WTC11 (cell line): Measurements from ENCODE around the gene GALNT7. TPM values are rescaled to one million over a fixed set of nuclear protein-coding genes. Genes with fewer than 3 reads are reported as not detected.

ENCODE experiments used
- ATAC-seq: fragments of 200-7000 bp; cut with Tn5 transposase; 2 replicates; pipeline ENCODE4 v1.10.0; 2021; ENCODE audit warnings: mild to moderate bottlenecking, moderate library complexity
- CTCF ChIA-PET: fragments of 300-600 bp; sonication (Branson Sonifier 250); formaldehyde crosslinking; loops from one replicate; lab custom pipeline; 2021; ENCODE audit warnings: antibody characterized with exemption; lab: Charles Lee
- POLR2A ChIA-PET: fragments of 350-600 bp; sonication (Branson Sonifier 250); formaldehyde crosslinking; loops from one replicate; lab custom pipeline; 2021; ENCODE audit warnings: antibody characterized with exemption; lab: Charles Lee
- DNase-seq: peaks from one replicate; pipeline ENCODE4 v3.0.0; 2021; ENCODE audit warnings: low spot score
- H3K27ac Mint-ChIP-seq: 2 replicates; pipeline ENCODE4 v1.8.0; 2021; ENCODE audit warnings: mixed read lengths
- H3K27me3 Mint-ChIP-seq: 2 replicates; pipeline ENCODE4 v1.8.0; 2021; ENCODE audit warnings: low read depth, mild to moderate bottlenecking, moderate library complexity, mixed read lengths
- H3K36me3 Mint-ChIP-seq: 2 replicates; pipeline ENCODE4 v1.8.0; 2021; ENCODE audit warnings: mixed read lengths
- H3K4me1 Mint-ChIP-seq: 2 replicates; pipeline ENCODE4 v1.8.0; 2022; ENCODE audit warnings: mixed read lengths
- H3K4me3 Mint-ChIP-seq: 2 replicates; pipeline ENCODE4 v1.8.0; 2021; ENCODE audit warnings: mild to moderate bottlenecking, moderate library complexity, mixed read lengths
- H3K9me3 Mint-ChIP-seq: 2 replicates; pipeline ENCODE4 v1.8.0; 2021; ENCODE audit warnings: mixed read lengths
- ATF1 ChIP-seq: sonication (generic); formaldehyde crosslinking; IDR thresholded peaks from 2 replicates; pipeline ENCODE4 v1.8.1; 2023; ENCODE audit warnings: mild to moderate bottlenecking, moderate library complexity, missing genetic modification reagents
- ETV6 ChIP-seq: sonication (generic); formaldehyde crosslinking; IDR thresholded peaks from 2 replicates; pipeline ENCODE4 v1.8.1; 2022; ENCODE audit warnings: mild to moderate bottlenecking, missing genetic modification reagents
- JAZF1 ChIP-seq: fragments of 250-450 bp; sonication (Bioruptor Pico); IDR thresholded peaks from 2 replicates; pipeline ENCODE4 v1.9.0; 2021; ENCODE audit warnings: moderate library complexity, mild to moderate bottlenecking, inconsistent platforms
- NR3C1 ChIP-seq: sonication (generic); formaldehyde crosslinking; conservative IDR thresholded peaks from 2 replicates; pipeline ENCODE4 v1.8.1; 2023; ENCODE audit warnings: low read depth, mild to moderate bottlenecking, missing genetic modification reagents
- PRRX2 ChIP-seq: fragments of 250-450 bp; sonication (Bioruptor Pico); IDR thresholded peaks from 2 replicates; pipeline ENCODE4 v1.8.0; 2021; ENCODE audit warnings: mild to moderate bottlenecking
- SP1 ChIP-seq: sonication (generic); formaldehyde crosslinking; conservative IDR thresholded peaks from 2 replicates; pipeline ENCODE4 v1.8.1; 2022; ENCODE audit warnings: missing genetic modification reagents
- TEAD1 ChIP-seq: sonication (generic); formaldehyde crosslinking; IDR thresholded peaks from 2 replicates; pipeline ENCODE4 v1.8.0; 2022; ENCODE audit warnings: mild to moderate bottlenecking, missing genetic modification reagents
- ZNF263 ChIP-seq: sonication (generic); formaldehyde crosslinking; IDR thresholded peaks from 2 replicates; pipeline ENCODE4 v1.8.1; 2022; ENCODE audit warnings: low read depth, mild to moderate bottlenecking, moderate library complexity, missing genetic modification reagents
- ZNF425 ChIP-seq: fragments of 250-450 bp; sonication (Bioruptor Pico); conservative IDR thresholded peaks from 2 replicates; pipeline ENCODE4 v1.9.0; 2021; ENCODE audit warnings: mild to moderate bottlenecking
- ZNF671 ChIP-seq: fragments of 250-450 bp; sonication (Bioruptor Pico); IDR thresholded peaks from 2 replicates; pipeline ENCODE4 v1.8.0; 2021; ENCODE audit warnings: mild to moderate bottlenecking
- total RNA-seq: library from RNA; stranded (reverse); gene quantifications from 3 replicates; pipeline ENCODE4 v1.2.3, GENCODE V29; 2021
- TF ChIP-seq, protein P1 (sequence below): sonication (generic); formaldehyde crosslinking; IDR thresholded peaks from 2 replicates; pipeline ENCODE4 v1.8.0; 2023; ENCODE audit warnings: missing genetic modification reagents
- TF ChIP-seq, protein P2 (sequence below): sonication (generic); formaldehyde crosslinking; conservative IDR thresholded peaks from 2 replicates; pipeline ENCODE4 v1.8.1; 2023; ENCODE audit warnings: mild to moderate bottlenecking, low read depth, missing genetic modification reagents, moderate library complexity
- TF ChIP-seq, protein P3 (sequence below): sonication (generic); formaldehyde crosslinking; IDR thresholded peaks from 2 replicates; pipeline ENCODE4 v1.8.1; 2023; ENCODE audit warnings: mild to moderate bottlenecking, missing genetic modification reagents
- TF ChIP-seq, protein P4 (sequence below): fragments of 250-450 bp; sonication (Bioruptor Pico); IDR thresholded peaks from 2 replicates; pipeline ENCODE4 v1.8.0; 2021; ENCODE audit warnings: mild to moderate bottlenecking
- TF ChIP-seq, protein P5 (sequence below): sonication (generic); formaldehyde crosslinking; IDR thresholded peaks from 2 replicates; pipeline ENCODE4 v1.8.1; 2023; ENCODE audit warnings: mild to moderate bottlenecking, missing genetic modification reagents, moderate library complexity

Gene GALNT7
- total RNA-seq, 1 experiment from 2014 or later, result 86.9 TPM

GRCh38 chr4:173332963-173333657, 164.5 kb downstream of the GALNT7 start:
- Mint-ChIP-seq H3K27ac (peak overlapping the region; percentile 97), H3K36me3 (peaks cover 50% of the 10 kb centered on the region), H3K9me3 (no peaks in the 10 kb centered on the region), H3K27me3 (no peaks in the 10 kb centered on the region), H3K4me3 (peak overlapping the region; percentile 97), H3K4me1 (peaks cover 33% of the 10 kb centered on the region)
- TF ChIP-seq, protein P1, sequence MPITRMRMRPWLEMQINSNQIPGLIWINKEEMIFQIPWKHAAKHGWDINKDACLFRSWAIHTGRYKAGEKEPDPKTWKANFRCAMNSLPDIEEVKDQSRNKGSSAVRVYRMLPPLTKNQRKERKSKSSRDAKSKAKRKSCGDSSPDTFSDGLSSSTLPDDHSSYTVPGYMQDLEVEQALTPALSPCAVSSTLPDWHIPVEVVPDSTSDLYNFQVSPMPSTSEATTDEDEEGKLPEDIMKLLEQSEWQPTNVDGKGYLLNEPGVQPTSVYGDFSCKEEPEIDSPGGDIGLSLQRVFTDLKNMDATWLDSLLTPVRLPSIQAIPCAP (CRISPR knock-in tag), result no peak
- TF ChIP-seq, protein P2, sequence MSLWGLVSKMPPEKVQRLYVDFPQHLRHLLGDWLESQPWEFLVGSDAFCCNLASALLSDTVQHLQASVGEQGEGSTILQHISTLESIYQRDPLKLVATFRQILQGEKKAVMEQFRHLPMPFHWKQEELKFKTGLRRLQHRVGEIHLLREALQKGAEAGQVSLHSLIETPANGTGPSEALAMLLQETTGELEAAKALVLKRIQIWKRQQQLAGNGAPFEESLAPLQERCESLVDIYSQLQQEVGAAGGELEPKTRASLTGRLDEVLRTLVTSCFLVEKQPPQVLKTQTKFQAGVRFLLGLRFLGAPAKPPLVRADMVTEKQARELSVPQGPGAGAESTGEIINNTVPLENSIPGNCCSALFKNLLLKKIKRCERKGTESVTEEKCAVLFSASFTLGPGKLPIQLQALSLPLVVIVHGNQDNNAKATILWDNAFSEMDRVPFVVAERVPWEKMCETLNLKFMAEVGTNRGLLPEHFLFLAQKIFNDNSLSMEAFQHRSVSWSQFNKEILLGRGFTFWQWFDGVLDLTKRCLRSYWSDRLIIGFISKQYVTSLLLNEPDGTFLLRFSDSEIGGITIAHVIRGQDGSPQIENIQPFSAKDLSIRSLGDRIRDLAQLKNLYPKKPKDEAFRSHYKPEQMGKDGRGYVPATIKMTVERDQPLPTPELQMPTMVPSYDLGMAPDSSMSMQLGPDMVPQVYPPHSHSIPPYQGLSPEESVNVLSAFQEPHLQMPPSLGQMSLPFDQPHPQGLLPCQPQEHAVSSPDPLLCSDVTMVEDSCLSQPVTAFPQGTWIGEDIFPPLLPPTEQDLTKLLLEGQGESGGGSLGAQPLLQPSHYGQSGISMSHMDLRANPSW (CRISPR knock-in tag), result no peak
- TF ChIP-seq ZNF425 (CRISPR knock-in tag) (no peak), NR3C1 (no peak), TEAD1 (CRISPR knock-in tag) (0 out of 2 replicates have a peak, but pooled peaks have one; percentile 17), ATF1 (CRISPR knock-in tag) (no peak)
- no peak for ATAC-seq
- CTCF ChIA-PET, result interaction anchor here (0.6 to 3.4 kb wide), 4 partner anchors 31 to 320 kb away, joined by 3 to 23 read pairs (median 4); no protein-coding TSS in a partner anchor
- no peak for DNase-seq
- POLR2A ChIA-PET, result interaction anchor here (0.8 to 4.5 kb wide), 5 partner anchors 20 to 441 kb away, joined by 5 to 109 read pairs (median 13); partner anchors contain the start of gene SAP30

- ATAC-seq, result no peak
- Mint-ChIP-seq H3K4me3 (peak overlapping the region; percentile 97), H3K27me3 (no peaks in the 10 kb centered on the region), H3K9me3 (no peaks in the 10 kb centered on the region), H3K36me3 (peaks cover 46% of the 10 kb centered on the region), H3K27ac (peak overlapping the region; percentile 100), H3K4me1 (peaks cover 35% of the 10 kb centered on the region)
- TF ChIP-seq, protein P3, sequence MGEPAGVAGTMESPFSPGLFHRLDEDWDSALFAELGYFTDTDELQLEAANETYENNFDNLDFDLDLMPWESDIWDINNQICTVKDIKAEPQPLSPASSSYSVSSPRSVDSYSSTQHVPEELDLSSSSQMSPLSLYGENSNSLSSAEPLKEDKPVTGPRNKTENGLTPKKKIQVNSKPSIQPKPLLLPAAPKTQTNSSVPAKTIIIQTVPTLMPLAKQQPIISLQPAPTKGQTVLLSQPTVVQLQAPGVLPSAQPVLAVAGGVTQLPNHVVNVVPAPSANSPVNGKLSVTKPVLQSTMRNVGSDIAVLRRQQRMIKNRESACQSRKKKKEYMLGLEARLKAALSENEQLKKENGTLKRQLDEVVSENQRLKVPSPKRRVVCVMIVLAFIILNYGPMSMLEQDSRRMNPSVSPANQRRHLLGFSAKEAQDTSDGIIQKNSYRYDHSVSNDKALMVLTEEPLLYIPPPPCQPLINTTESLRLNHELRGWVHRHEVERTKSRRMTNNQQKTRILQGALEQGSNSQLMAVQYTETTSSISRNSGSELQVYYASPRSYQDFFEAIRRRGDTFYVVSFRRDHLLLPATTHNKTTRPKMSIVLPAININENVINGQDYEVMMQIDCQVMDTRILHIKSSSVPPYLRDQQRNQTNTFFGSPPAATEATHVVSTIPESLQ (CRISPR knock-in tag), result no peak
- TF ChIP-seq ZNF263 (CRISPR knock-in tag), result peak; percentile 86
- ChIA-PET CTCF (interaction anchor here (1.0 to 3.4 kb wide), 8 partner anchors 12 to 320 kb away, joined by 3 to 23 read pairs (median 4); no protein-coding TSS in a partner anchor), POLR2A (interaction anchor here (0.9 to 4.5 kb wide), 7 partner anchors 21 to 320 kb away, joined by 3 to 109 read pairs (median 12); partner anchors contain the start of gene SAP30)
- peak; percentile 35 for DNase-seq
Measured at GRCh38 chr4:173333658-173334084, 165.1 kb downstream of the GALNT7 start.

GRCh38 chr4:173334085-173334890, 165.7 kb downstream of the GALNT7 start, which contains the start of gene HMGB2:
Gene HMGB2, minus strand, starts transcription at chr4:173334358. Its CDS starts 709 bp downstream, at chr4:173333649.
- POLR2A ChIA-PET, result interaction anchor here (0.6 to 4.5 kb wide), 20 partner anchors 15 to 321 kb away, joined by 3 to 109 read pairs (median 4); partner anchors contain the start of genes GALNT7 and SAP30
- Mint-ChIP-seq H3K4me3 (peak within 1 kb of the TSS; percentile 97), H3K4me1 (peaks cover 36% of the 10 kb centered on the region), H3K9me3 (no peaks in the 10 kb centered on the region), H3K27me3 (no peaks in the 10 kb centered on the region), H3K27ac (peak within 1 kb of the TSS; percentile 100), H3K36me3 (peaks cover 41% of the 10 kb centered on the region)
- DNase-seq, result peak; percentile 100
- CTCF ChIA-PET, result interaction anchor here (1.0 to 3.4 kb wide), 10 partner anchors 13 to 442 kb away, joined by 3 to 23 read pairs (median 6); no protein-coding TSS in a partner anchor
- ATAC-seq, result peak; percentile 87
- TF ChIP-seq, protein P4, sequence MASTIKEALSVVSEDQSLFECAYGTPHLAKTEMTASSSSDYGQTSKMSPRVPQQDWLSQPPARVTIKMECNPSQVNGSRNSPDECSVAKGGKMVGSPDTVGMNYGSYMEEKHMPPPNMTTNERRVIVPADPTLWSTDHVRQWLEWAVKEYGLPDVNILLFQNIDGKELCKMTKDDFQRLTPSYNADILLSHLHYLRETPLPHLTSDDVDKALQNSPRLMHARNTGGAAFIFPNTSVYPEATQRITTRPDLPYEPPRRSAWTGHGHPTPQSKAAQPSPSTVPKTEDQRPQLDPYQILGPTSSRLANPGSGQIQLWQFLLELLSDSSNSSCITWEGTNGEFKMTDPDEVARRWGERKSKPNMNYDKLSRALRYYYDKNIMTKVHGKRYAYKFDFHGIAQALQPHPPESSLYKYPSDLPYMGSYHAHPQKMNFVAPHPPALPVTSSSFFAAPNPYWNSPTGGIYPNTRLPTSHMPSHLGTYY, result no peak; the same call in 1 of the 2 replicates
- TF ChIP-seq, protein P5, sequence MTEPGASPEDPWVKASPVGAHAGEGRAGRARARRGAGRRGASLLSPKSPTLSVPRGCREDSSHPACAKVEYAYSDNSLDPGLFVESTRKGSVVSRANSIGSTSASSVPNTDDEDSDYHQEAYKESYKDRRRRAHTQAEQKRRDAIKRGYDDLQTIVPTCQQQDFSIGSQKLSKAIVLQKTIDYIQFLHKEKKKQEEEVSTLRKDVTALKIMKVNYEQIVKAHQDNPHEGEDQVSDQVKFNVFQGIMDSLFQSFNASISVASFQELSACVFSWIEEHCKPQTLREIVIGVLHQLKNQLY, result 0 out of 2 replicates have a peak, but pooled peaks have one; percentile 12
- TF ChIP-seq ETV6 (CRISPR knock-in tag) (peak; percentile 59; the same call in 1 of the 2 replicates), SP1 (peak; percentile 95), ZNF671 (CRISPR knock-in tag) (no peak), TEAD1 (CRISPR knock-in tag) (peak; percentile 76; the same call in 1 of the 2 replicates), PRRX2 (CRISPR knock-in tag) (no peak), JAZF1 (CRISPR knock-in tag) (no peak)
